ENCODE data around the gene PTEN.
"Not testable (repeated sequence)": the region's sequence is repeated elsewhere in the genome, so short reads cannot be mapped to it uniquely, and the experiment has no call there.

The PTEN gene

GRCh38 chr10:87846023-87846422, 17.4 kb upstream of the PTEN start:
- no peak for DNase-seq

GRCh38 chr10:87846711-87847110, 16.7 kb upstream of the PTEN start:
- DNase-seq: not testable (repeated sequence)

GRCh38 chr10:87847550-87847949, 15.9 kb upstream of the PTEN start:
- no peak for DNase-seq

GRCh38 chr10:87849001-87849400, 14.4 kb upstream of the PTEN start:
- DNase-seq: no peak

- DNase-seq: no peak
Observed at GRCh38 chr10:87850742-87851205, 12.7 kb upstream of the PTEN start.

- no peak for DNase-seq
Observed at GRCh38 chr10:87852089-87852488, 11.3 kb upstream of the PTEN start.

GRCh38 chr10:87855247-87855646, 8.2 kb upstream of the PTEN start:
- not testable (repeated sequence) for DNase-seq

- DNase-seq: not testable (repeated sequence)
Observed at GRCh38 chr10:87855665-87856064, 7.8 kb upstream of the PTEN start.

- DNase-seq: peak; percentile 56
Observed at GRCh38 chr10:87860156-87860795, 3.1 kb upstream of the PTEN start.

- no peak for DNase-seq
Observed at GRCh38 chr10:87860816-87861403, 2.5 kb upstream of the PTEN start.

- no peak for DNase-seq
Observed at GRCh38 chr10:87861566-87861952, 1.9 kb upstream of the PTEN start.

GRCh38 chr10:87861953-87862678, 1.3 kb upstream of the PTEN start:
- DNase-seq: peak; percentile 86

GRCh38 chr10:87862679-87863052, 759 bp upstream of the PTEN start:
- DNase-seq: no peak

- DNase-seq: not testable (repeated sequence)
Observed at GRCh38 chr10:87863951-87864495, 598 bp downstream of the PTEN start.

GRCh38 chr10:87864496-87865059, 1.2 kb downstream of the PTEN start:
- no peak for DNase-seq

- DNase-seq: no peak
Observed at GRCh38 chr10:87865241-87865881, 1.9 kb downstream of the PTEN start.

- DNase-seq: no peak
Observed at GRCh38 chr10:87866412-87866974, 3.1 kb downstream of the PTEN start.

GRCh38 chr10:87867453-87867852, 4.0 kb downstream of the PTEN start:
- no peak for DNase-seq

GRCh38 chr10:87868277-87868676, 4.9 kb downstream of the PTEN start:
- DNase-seq: no peak

GRCh38 chr10:87869139-87869538, 5.7 kb downstream of the PTEN start:
- not testable (repeated sequence) for DNase-seq

GRCh38 chr10:87869773-87870551, 6.5 kb downstream of the PTEN start:
- DNase-seq: no peak

GRCh38 chr10:87872828-87873227, 9.4 kb downstream of the PTEN start:
- no peak for DNase-seq

Data from SIG-M5 (cell line).